Measurements from ENCODE around the gene CENPP.

Gene CENPP

DNA sequence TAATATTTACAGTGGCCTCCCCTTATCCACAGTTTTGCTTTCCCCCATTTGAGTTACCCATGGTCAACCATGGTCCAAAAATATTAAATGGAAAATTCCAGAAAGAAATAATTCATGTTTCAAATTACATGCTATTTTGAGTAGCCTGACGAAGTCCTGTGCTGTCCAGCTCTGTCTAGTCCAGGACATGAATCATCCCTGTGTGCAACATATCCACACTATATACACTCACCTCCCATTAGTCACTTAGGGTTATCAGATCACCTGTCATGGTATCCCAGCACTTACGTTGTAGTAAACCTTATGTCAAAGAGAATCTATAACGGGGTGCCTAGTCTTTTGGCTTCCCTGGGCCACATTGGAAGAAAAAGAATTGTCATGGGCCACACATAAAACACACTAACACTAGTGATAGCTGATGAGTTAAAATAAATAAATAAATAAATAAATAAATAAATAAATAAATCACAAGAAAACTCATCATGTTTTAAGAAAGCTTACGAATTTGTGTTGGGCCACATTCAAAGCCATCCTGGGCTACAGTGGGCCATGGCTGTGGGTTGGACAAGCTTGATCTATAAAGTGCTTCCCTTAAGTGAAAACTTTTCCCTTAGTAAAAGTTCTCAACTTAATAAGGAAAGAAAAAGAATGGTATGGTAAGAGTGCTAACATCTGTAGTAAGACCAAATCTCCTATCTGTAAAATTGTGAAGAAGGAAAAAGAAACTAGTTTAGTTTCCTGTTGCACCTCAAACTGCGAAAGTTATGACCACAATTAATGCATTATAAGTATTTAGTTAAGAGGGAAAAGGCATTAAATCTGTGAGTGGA is 114.4 kb downstream of the CENPP start:
- TF ChIP-seq, protein P1, sequence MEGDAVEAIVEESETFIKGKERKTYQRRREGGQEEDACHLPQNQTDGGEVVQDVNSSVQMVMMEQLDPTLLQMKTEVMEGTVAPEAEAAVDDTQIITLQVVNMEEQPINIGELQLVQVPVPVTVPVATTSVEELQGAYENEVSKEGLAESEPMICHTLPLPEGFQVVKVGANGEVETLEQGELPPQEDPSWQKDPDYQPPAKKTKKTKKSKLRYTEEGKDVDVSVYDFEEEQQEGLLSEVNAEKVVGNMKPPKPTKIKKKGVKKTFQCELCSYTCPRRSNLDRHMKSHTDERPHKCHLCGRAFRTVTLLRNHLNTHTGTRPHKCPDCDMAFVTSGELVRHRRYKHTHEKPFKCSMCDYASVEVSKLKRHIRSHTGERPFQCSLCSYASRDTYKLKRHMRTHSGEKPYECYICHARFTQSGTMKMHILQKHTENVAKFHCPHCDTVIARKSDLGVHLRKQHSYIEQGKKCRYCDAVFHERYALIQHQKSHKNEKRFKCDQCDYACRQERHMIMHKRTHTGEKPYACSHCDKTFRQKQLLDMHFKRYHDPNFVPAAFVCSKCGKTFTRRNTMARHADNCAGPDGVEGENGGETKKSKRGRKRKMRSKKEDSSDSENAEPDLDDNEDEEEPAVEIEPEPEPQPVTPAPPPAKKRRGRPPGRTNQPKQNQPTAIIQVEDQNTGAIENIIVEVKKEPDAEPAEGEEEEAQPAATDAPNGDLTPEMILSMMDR (conservative IDR thresholded peaks at IDR 0.05; ENCODE audit: low read depth, low read length): no peak
- DNase-seq (ENCODE audit: low read depth): peak; percentile 82
- H3K4me3 ChIP-seq (ENCODE audit: low read depth, low read length): no peak overlapping the region

DNA sequence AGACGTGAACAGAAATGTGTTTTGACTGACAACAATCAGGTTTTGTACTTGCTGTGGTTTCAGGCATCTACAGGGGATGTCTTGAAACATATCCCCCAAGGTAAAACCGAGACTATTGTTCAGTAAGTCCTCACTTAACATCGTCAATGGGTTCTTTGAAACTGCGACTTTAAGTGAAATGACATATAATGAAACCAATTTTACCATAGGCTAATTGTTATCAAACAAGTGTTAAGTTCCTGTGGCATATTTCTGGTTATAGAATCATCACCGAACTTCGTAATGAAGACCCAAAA is 114.9 kb downstream of the CENPP start:
- H3K4me3 ChIP-seq (ENCODE audit: low read depth, low read length): no peak overlapping the region
- TF ChIP-seq, protein P1 (conservative IDR thresholded peaks at IDR 0.05; ENCODE audit: low read depth, low read length): no peak
- DNase-seq (ENCODE audit: low read depth): no peak

DNA sequence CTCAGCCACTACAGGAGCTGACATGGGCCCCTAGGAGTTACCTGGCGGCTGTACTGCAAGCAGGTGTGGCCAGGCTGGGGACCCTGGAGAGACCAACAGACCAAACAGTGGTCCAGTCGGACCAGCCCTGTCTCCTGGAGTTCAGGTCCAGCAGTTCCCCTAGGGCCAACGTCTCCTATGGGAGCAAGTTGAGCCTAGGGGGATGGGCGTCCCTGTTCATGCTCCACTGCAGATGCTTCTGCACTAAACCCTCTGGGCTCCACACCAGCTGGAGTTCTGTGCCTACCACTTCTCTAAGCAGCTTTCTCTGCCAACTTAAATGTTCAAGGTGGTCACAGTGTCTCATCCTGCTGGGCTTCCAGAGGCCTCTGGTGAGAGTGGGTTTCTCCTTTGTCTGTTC is 119.1 kb downstream of the CENPP start:
- DNase-seq (ENCODE audit: low read depth): no peak
- TF ChIP-seq, protein P1 (conservative IDR thresholded peaks at IDR 0.05; ENCODE audit: low read depth, low read length): no peak
- H3K4me3 ChIP-seq (ENCODE audit: low read depth, low read length): no peak overlapping the region

DNA sequence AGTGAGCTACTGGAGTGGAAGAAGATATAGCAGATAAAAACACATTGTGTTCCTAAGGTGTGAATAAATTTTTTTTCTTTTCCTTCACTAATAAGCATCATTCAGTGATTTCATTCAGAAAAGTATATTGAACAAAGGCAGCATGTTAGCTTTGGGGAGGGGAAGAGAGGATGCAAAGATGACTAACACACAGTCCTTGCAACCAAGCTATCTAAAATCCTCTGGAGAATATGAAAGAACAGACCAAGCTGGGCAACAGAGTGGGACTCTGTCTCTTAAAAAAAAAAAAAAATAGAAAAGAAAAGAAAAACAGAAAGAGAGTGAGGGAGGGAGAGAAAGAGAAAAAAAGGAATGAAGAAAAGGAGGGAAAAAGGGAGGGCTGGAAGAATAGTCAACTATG is 120.8 kb downstream of the CENPP start:
- H3K4me3 ChIP-seq (ENCODE audit: low read depth, low read length): no peak overlapping the region
- TF ChIP-seq, protein P1 (conservative IDR thresholded peaks at IDR 0.05; ENCODE audit: low read depth, low read length): no peak
- DNase-seq (ENCODE audit: low read depth): no peak

DNA sequence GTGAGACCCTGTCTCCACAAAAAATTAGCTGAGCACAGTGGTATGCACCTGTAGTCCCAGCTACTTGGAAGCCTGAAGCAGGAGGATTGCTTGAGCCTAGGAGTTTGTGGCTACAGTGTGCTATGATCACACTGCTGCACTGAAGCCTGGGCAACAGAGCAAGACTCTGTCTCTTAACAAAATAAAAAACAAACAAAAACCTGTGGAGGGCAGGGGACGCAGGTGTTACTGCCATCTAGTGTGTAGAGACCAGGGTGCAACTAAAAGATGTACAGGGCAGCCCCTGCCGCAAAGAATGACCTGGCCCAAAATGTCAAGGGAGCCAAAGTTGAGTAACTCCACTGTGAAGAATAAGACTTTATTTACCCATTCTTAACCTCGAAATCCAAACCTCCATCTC is 129.5 kb downstream of the CENPP start:
- TF ChIP-seq, protein P1 (conservative IDR thresholded peaks at IDR 0.05; ENCODE audit: low read depth, low read length): peak; percentile 42
- H3K4me3 ChIP-seq (ENCODE audit: low read depth, low read length): no peak overlapping the region
- DNase-seq (ENCODE audit: low read depth): no peak

DNA sequence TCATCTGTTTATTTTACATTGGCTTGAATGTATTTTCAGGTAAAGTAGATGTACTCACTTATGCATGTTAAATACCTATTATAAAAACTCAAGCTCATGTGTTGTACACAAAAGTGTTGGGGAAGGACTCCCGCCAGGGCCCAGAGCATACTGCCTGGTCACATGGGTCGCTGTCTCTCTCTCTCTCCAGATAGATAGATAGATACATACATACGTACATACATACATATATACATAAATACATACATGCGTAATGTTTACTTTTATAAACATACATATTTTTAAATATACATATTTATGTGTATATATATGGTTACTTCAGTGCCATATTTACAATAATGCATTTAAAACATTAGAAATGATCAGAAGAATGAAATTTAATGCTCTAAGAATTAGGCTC is 131.8 kb downstream of the CENPP start:
- no peak for DNase-seq (ENCODE audit: low read depth)
- TF ChIP-seq, protein P1 (conservative IDR thresholded peaks at IDR 0.05; ENCODE audit: low read depth, low read length): no peak
- H3K4me3 ChIP-seq (ENCODE audit: low read depth, low read length): no peak overlapping the region

DNA sequence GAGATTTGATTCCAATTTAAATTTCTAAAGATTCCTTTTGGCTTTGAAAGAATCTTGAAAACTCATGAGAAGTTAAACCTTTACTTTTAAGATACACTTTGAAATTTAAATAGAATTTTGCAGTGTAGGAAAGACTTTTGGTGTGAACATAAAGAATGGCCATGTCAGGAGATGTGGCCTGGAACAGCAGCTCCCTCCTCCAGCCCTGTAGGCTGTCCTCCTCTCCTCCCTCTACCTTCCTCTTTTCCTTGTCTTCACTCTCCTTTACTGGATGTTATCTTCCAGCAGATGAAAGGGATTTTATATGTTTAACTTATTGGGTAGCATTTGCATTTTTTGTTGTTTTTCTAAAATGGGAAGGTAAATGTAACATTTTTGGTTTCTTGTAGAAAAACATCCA is 137.6 kb downstream of the CENPP start:
- H3K4me3 ChIP-seq (ENCODE audit: low read depth, low read length): no peak overlapping the region
- DNase-seq (ENCODE audit: low read depth): no peak
- TF ChIP-seq, protein P1 (conservative IDR thresholded peaks at IDR 0.05; ENCODE audit: low read depth, low read length): no peak
